Fibroblast of pulmonary artery (primary cell): ENCODE measurements around the gene DNAJC8.

ENCODE experiments used
- DNase-seq: peaks from one replicate; pipeline ENCODE4 v3.0.0-alpha.2; 2010; ENCODE audit warnings: low read depth
- H3K4me3 ChIP-seq: replicated peaks from 2 replicates; pipeline ENCODE4 v1.5.1; 2011; ENCODE audit warnings: low read depth, mild to moderate bottlenecking, control low read depth, low read length, moderate library complexity
- CTCF ChIP-seq: IDR thresholded peaks from 2 replicates; pipeline ENCODE4 v1.5.1; 2011; ENCODE audit warnings: mild to moderate bottlenecking, control low read depth, low read length, inconsistent platforms; ENCODE audit errors: missing control alignments

DNAJC8 gene

GRCh38 chr1:28200234-28200873, 32.5 kb downstream of the DNAJC8 start:
- H3K4me3 ChIP-seq, result no peak overlapping the region
- no peak for TF ChIP-seq CTCF
- no peak for DNase-seq

DNA sequence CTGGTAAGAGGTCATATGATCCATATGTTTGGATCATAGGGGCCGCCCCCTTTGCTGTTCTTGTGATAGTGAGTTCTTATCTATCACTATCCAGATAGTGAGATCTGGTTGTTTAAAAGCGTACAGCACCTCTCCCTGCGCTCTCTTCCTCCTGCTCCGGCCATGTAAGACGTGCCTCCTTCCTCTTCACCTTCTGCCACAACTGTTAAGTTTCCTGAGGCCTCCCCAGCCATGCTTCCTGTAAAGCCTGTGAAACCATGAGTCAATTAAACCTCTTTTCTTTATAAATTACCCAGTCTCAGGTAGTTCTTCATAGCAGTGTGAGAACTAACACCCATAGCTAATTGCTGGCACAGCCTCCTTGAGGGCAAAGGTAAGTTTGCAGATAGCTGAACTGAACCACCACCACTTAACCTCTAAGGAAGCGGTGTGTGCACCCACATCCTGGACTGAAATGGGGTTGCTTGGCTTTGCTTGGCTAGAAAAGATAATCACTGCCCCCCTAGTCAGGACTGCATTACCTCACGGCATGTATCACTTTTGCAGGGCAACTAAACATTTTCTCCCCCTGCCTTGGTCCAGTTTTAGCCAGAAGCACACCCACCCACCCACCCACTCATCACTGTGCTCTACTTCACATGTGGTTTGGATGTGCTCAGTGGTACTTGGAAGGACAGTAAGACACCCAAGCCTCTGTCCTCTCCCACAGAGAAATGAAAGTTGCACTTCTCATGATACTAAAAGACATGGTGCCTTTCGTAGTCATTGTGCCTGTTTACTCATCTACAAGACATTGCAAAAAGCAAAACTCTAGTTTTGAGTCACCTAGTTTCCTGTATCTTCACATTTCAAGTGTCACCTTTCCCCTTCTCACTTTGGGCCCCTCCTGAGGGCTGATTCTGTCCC, 33.2 kb downstream of the DNAJC8 start:
- TF ChIP-seq CTCF, result no peak
- no peak overlapping the region for H3K4me3 ChIP-seq
- no peak for DNase-seq

- no peak for TF ChIP-seq CTCF
- no peak for DNase-seq
- no peak overlapping the region for H3K4me3 ChIP-seq
Observed at GRCh38 chr1:28197682-28198415, 35.0 kb downstream of the DNAJC8 start.

DNA sequence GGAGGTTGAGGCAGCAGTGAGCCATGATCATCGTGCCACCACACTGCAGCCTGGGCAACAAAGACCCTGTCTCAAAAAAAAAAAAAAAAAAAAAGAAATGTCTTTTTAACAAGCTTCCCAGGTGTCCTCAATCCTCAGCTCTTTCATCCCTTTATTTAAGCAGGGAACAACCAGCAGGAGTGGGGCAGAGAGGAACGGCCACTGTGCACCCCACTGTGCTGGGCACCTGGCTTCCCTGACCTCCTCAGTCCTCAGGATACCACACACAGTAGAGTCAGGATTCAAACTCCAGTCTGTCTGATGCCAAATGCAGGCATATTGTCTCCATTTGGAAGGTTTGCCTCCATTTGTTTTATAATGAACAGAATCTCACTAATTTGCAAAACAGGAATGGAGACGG, 36.5 kb downstream of the DNAJC8 start:
- no peak for TF ChIP-seq CTCF
- no peak for DNase-seq
- no peak overlapping the region for H3K4me3 ChIP-seq

DNA sequence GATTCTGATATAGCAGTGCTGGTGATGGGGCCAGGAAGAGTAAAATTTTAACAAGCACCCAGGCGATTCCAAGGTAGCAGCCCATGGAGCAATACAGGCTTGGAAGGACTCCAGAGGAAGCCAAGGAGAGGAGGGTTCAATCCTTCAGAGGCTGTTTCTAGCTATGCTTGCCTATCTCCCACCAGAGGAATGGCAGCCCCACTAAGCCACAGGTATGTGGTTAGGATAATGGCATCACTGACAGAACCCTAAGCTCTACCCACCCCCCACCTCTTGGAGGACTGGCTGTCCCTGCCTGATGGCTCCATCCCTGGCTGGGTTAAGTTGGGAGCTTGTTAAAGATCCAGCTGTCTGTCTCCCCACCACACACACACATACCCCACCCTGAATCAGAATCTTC, 37.0 kb downstream of the DNAJC8 start:
- no peak for DNase-seq
- H3K4me3 ChIP-seq, result no peak overlapping the region
- TF ChIP-seq CTCF, result no peak

GRCh38 chr1:28194326-28195035, 38.3 kb downstream of the DNAJC8 start:
- no peak for DNase-seq
- TF ChIP-seq CTCF, result no peak
- no peak overlapping the region for H3K4me3 ChIP-seq
